Erythroblast (primary cell): Measurements from ENCODE around the gene TBC1D24.
"Not testable (repeated sequence)": the region's sequence is repeated elsewhere in the genome, so short reads cannot be mapped to it uniquely, and the experiment has no call there.

Experiments used
- GATA1 ChIP-seq: IDR thresholded peaks from 2 replicates; pipeline ENCODE4 v1.6.1; 2011; ENCODE audit warnings: low read depth, mild to moderate bottlenecking, control low read depth, low read length, moderate library complexity
- POLR2A ChIP-seq: IDR thresholded peaks from 2 replicates; pipeline ENCODE4 v1.6.1; 2011; ENCODE audit warnings: mild to moderate bottlenecking, low read length

DNA sequence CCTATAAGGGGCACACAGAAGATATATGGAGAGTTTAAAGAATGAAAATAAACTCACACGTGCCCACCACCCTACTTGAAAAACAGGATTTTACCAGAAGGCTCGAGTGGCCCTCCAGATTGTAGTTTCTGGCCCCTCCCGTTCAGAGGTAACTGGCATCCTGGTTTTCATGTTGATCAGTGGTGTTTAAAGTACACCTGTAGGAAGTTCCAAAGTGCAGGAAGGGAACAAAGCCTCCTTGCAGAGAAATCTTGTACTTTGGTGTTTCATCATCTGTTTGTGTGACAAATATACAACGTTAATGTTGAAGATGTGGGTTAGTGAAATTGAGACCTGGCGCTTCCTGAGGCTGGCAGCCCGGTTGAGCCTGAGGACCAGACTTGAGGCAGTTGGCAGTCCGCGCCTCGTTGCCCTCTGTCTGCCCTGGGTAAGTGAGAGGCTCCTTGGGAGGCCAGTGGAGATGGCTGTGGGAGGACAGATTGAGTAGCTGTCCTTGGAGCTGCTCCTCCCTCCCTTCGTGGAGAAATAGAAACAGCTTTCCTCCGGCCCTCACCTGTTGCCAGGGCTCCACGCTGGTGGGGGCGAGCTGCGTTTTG, 75.5 kb downstream of the TBC1D24 start:
- not testable (repeated sequence) for TF ChIP-seq POLR2A, GATA1
